OCI-LY1 (cell line): ENCODE measurements around the gene PCDHA11.

Experiments
- EZH2 ChIP-seq: fragments of 200-600 bp; sonication (generic), shearing (Covaris generic); IDR thresholded peaks from 2 replicates; pipeline ENCODE4 v1.8.0; 2017; ENCODE audit warnings: borderline replicate concordance, mixed run types, mild to moderate bottlenecking, antibody characterized with exemption, low read length, moderate library complexity, mixed read lengths
- TF ChIP-seq, protein P1 (sequence below): fragments of 200-600 bp; sonication (generic), shearing (Covaris generic); IDR thresholded peaks from 2 replicates; pipeline ENCODE4 v1.5.1; 2017; ENCODE audit warnings: mild to moderate bottlenecking, antibody characterized with exemption, low read length, moderate library complexity, mixed read lengths

DNA sequence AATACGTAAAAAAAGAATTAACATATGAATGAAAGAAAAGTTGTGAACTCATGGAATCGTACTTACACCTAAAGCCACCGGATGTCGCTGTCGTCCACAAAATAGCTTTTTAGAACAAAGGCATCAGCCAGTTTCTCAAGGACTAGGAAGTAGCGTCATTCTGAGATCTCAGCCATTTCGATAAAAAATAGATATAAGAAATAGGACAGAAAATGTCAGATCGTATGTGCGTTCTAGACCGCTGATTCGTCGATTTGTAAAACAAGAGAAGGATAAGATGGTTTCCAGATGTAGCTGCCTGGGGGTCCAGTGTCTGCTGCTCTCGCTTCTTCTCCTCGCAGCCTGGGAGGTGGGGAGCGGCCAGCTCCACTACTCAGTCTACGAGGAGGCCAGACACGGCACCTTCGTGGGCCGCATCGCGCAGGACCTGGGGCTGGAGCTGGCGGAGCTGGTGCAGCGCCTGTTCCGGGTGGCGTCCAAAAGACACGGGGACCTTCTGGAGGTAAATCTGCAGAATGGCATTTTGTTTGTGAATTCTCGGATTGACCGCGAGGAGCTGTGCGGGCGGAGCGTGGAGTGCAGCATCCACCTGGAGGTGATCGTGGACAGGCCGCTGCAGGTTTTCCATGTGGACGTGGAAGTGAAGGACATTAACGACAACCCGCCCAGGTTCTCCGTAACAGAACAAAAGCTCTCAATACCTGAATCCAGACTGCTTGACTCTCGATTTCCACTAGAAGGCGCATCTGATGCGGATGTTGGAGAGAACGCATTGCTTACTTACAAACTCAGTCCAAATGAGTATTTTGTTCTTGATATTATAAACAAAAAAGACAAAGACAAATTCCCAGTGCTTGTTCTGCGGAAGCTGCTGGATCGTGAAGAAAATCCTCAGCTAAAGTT is 12.7 kb upstream of the PCDHA11 start, which contains the start of gene PCDHA10:
- TF ChIP-seq, protein P1, sequence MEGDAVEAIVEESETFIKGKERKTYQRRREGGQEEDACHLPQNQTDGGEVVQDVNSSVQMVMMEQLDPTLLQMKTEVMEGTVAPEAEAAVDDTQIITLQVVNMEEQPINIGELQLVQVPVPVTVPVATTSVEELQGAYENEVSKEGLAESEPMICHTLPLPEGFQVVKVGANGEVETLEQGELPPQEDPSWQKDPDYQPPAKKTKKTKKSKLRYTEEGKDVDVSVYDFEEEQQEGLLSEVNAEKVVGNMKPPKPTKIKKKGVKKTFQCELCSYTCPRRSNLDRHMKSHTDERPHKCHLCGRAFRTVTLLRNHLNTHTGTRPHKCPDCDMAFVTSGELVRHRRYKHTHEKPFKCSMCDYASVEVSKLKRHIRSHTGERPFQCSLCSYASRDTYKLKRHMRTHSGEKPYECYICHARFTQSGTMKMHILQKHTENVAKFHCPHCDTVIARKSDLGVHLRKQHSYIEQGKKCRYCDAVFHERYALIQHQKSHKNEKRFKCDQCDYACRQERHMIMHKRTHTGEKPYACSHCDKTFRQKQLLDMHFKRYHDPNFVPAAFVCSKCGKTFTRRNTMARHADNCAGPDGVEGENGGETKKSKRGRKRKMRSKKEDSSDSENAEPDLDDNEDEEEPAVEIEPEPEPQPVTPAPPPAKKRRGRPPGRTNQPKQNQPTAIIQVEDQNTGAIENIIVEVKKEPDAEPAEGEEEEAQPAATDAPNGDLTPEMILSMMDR, result peak; percentile 49
- no peak for TF ChIP-seq EZH2
